Subcutaneous adipose tissue (tissue), 4 donors: ENCODE measurements around the gene AK4. TPM values are rescaled to one million over a fixed set of nuclear protein-coding genes. Genes with fewer than 3 reads are reported as not detected.

Source experiments
- total RNA-seq, 4 donors: library from RNA; depleted of rRNA; stranded (reverse); fragments of >200 nt; gene quantifications; one replicate each; pipeline ENCODE4 v1.1.0, GENCODE V29; 2016
- TF ChIP-seq, protein P1 (sequence below): fragments of 450-650 bp; IDR thresholded peaks from one replicate; pipeline ENCODE4 v1.5.1; 2016; ENCODE audit warnings: low read depth, mild to moderate bottlenecking, control low read depth, antibody characterized with exemption, moderate library complexity

Gene AK4
- total RNA-seq, 4 donors from 2014 or later: 19.8 to 70.6 (median 51.1) TPM

DNA sequence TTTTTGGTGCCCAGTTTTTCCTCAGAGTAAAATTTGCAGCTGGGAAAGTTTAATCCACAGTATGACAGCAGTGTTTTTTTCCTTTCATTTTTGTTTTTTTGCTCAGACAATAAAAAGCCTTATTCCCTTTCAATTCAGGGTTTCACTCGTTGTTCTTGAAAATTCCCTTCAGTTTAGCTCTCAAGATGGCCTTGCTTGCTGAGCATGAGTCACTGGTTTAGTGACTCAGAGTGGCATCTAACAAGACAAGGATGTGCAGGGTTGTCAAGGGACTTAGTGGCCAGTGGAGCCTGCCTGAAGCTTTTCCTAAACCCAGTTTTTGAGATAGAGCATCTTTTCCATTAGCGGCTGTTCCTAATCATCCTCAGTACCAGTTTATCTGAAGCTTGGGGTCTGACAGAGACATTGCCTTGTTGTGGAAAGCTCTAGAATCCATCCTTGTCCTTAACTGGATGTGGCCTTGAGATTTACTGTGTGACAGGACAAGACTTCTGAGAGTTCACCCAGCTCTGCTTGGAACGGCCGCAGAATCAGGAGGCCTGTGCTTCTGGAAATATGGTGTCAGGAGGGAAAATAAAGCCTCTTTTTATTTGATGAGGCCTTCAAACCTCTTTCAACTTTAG is 113.0 kb downstream of the AK4 start:
- TF ChIP-seq, protein P1, sequence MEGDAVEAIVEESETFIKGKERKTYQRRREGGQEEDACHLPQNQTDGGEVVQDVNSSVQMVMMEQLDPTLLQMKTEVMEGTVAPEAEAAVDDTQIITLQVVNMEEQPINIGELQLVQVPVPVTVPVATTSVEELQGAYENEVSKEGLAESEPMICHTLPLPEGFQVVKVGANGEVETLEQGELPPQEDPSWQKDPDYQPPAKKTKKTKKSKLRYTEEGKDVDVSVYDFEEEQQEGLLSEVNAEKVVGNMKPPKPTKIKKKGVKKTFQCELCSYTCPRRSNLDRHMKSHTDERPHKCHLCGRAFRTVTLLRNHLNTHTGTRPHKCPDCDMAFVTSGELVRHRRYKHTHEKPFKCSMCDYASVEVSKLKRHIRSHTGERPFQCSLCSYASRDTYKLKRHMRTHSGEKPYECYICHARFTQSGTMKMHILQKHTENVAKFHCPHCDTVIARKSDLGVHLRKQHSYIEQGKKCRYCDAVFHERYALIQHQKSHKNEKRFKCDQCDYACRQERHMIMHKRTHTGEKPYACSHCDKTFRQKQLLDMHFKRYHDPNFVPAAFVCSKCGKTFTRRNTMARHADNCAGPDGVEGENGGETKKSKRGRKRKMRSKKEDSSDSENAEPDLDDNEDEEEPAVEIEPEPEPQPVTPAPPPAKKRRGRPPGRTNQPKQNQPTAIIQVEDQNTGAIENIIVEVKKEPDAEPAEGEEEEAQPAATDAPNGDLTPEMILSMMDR: no peak

DNA sequence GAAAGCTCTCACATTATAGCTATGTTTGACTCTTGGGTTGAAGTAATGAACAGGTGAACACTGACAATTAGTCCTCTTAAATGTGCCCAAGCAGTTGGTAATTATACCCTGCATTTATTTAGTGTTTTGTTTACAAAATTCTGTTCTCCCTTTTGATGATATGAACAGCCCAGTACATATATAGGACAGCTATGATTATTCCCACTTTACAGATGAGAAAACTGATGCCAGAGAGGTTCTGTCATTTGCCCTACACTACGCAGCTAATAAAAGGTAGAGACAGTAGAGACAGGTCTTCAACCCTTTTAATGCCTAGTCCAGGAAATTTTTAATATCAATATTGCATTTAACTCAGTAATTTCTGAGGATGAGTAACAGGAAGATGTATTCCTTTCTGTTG is 115.3 kb downstream of the AK4 start:
- TF ChIP-seq, protein P1: no peak

DNA sequence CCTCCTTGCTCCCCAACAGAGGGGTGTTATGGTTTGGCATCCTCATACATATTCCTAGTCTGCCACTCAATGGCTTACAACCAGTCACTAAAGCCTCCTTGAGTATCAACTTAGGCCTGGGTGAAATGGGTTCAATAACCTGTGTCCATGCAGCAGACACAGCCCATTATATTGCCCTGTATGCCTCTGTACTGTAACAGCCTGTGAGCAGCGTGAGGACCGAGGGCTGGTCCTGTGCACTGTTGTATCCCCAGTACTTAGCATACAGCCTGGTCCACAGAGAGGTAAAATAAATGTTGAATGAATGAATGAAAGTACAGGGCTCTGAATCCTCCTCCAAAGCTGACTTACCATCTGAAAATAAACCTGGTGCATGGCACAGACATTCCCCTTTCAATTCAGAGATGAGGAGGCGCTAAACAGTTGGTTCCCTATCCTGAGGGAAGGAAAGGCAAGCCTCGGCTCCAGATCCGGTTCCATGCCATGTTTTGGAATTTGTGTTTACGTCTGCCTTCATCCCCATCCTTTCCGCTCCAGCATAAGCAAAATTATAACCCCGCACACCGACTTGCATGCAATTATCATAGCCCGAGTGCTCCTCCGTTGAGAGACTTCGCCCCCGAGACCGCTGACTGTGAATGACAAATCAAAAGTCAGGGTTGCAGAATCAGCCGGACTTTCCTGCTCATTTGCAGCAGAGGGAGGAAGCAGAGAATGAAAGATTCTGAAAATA is 116.4 kb downstream of the AK4 start:
- TF ChIP-seq, protein P1: no peak

DNA sequence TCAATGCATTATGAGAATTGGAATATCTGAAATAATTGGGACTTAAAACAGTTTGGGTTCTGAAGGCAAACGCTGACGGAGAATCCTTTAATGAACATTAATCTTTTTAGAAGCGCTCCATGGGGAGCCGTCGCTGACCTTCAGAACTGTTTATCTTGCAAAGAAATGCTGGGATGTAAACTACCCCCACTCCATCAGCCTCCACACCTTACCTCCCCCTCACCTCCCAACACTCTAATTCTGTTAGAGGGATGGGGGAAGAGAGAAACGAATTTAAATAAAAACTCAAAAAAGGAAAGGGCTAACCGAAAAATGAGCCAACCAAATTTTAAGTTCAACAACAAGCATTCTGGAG is 117.3 kb downstream of the AK4 start:
- TF ChIP-seq, protein P1: no peak

DNA sequence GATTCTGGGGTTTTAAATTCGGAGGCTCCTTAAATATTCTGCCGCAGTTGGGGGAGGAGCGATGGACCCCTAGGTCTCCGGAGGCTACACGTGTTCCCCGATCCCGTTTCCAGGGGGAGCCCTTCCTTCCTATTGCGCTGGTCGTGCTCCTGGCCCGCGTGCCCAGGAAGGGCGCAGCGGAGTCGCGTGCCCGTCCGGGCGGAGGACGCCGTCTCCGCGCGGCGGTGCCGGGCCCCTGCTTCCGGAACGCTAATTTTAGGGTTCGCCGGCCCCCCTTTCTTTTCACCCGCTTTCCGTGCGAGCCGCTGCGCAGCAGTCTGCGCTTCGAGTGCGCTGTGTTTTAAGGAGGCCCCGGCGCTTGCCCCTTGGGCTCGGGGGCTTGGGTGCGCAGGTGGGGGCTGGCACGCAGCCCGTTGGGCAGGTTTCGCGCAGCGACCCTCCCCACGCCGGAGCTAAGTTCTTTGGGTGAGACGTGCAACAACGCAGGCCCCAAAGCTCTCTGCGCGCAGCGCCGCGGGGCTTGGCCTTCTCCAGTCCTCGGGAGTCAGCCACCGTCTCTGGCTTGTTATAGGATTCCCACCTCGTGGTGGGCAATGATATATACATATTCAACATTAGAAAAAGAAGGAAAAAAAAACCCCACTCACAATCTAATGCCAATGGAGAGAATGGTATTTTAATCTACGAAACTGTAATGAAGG is 117.8 kb downstream of the AK4 start:
- TF ChIP-seq, protein P1: no peak

DNA sequence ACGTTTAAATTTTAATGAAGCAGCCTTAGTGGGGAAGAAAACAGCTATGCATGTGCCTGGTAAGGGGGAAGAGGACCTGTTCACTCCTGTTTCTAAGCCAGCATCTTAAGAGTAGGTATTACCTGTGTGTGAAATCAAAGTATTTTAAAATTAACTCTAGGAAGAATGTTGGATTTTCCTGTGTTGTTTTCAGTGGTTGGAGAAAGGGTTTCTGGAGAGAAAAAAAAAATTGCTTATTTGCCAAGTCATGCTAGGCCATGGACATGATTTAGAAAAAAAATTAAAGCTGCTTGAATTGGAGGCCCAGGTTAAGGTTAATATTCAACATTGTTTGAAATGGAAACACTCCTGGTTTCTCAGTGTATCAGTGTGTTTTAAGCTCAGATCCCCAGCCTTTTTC is 118.5 kb downstream of the AK4 start:
- TF ChIP-seq, protein P1: no peak

DNA sequence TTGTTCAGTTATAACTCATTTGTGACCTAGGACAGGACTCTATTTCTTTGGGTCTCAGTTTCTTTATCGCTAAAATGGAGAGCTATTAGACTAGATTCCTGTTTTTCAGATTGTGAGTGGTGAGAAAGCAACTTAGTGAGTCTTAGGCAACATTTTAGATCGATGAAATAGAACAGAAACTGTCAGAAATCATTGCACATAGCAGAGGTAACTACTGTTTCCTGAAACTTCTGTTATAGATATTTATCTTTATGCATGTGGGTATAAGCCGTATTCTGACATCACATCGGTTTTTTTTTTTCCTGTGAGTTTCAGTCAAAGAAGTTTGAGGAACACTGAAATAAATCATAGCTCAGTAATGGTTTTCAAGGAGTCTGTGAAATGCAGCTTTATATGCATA is 119.3 kb downstream of the AK4 start:
- TF ChIP-seq, protein P1: no peak
